ENCODE results near the gene TMEM95.

Gene TMEM95

GRCh38 chr17:7392696-7393612 lies 38.0 kb downstream of the TMEM95 start:
- DNase-seq (ENCODE audit: insufficient read length, low spot score) (no peak), FAIRE-seq (no peak)
- no peak for TF ChIP-seq CTCF (IDR thresholded peaks at IDR 0.05; ENCODE audit: insufficient read depth, missing control alignments)

- DNase-seq (ENCODE audit: insufficient read length, low spot score) (peak; percentile 72), FAIRE-seq (no peak)
- TF ChIP-seq CTCF (IDR thresholded peaks at IDR 0.05; ENCODE audit: insufficient read depth, missing control alignments): no peak
These were observed 38.9 kb downstream of the TMEM95 start for GRCh38 chr17:7393613-7394451.

DNA sequence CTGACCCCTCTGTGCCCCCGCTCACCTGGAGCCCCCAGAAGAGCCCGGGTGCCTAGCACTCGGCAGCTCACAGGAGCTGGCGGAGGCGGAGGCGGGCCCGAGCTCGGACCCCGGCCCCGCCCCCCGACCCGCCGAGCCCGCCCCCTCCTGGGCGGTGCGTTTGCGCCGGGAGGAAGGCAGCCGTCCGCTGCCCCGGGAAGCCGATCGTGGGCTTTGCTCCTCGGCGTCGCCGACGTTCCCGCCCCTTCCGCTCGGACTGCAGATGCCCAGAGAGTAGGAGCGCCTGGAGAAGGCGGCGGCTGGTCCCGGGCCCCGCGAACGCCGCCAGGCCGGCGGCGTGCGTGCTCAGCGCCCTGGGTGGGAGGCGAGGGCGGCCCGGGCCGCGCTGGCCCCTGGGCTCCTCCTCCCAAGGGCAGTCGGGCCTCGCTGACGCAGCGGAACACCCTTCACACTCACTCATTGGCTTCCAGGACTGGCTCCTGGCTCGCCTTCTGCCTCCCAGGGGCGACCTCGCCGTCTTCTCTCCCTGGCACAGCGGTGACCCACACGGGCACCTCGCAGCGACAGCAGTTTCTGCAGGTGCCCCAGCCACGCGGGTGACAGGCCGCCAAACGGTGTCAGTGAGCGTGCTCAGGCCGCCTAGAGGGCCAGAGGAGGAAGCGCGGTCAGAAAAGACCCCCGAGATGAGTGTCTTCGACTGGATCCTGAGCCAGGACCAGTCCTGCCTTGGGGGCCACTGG lies 39.7 kb downstream of the TMEM95 start, which contains the start of gene PLSCR3:
Gene PLSCR3 (minus strand): TSS at position 74 of the 740 bp plus-strand sequence. CDS start 415 bp downstream, outside the sequence.
- FAIRE-seq: no peak
- DNase-seq (ENCODE audit: insufficient read length, low spot score): peak; percentile 97
- TF ChIP-seq CTCF (IDR thresholded peaks at IDR 0.05; ENCODE audit: insufficient read depth, missing control alignments): no peak

GRCh38 chr17:7396147-7396546 lies 41.2 kb downstream of the TMEM95 start:
- DNase-seq (ENCODE audit: insufficient read length, low spot score) (no peak), FAIRE-seq (no peak)
- TF ChIP-seq CTCF (IDR thresholded peaks at IDR 0.05; ENCODE audit: insufficient read depth, missing control alignments): no peak

DNA sequence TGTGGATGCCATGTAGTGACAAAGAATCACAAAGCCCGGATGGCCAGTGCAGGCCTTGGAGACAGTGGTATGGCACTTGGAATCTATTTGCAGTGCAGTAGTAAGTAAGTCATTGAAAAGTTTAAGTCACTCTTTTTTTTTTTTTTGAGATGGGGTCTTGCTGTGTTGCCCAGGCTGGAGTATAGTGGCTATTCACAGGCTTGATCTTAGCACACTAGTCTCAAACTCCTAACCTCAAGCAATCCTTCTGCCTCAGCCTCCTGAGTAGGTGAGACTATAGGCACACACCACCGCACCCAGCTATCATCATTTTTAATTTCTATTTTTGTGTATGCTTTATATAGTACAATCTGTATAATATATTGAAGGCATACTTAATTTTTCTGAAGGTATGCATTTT lies 43.7 kb downstream of the TMEM95 start:
- TF ChIP-seq CTCF (IDR thresholded peaks at IDR 0.05; ENCODE audit: insufficient read depth, missing control alignments): no peak
- no peak for FAIRE-seq
- DNase-seq (ENCODE audit: insufficient read length, low spot score): no peak

GRCh38 chr17:7403043-7403726 lies 48.2 kb downstream of the TMEM95 start:
- FAIRE-seq (no peak), DNase-seq (ENCODE audit: insufficient read length, low spot score) (no peak)
- no peak for TF ChIP-seq CTCF (IDR thresholded peaks at IDR 0.05; ENCODE audit: insufficient read depth, missing control alignments)

Data from D721Med (cell line).